ENCODE results near the gene GAB4. TPM values are rescaled to one million over a fixed set of nuclear protein-coding genes. Genes with fewer than 3 reads are reported as not detected.

The GAB4 gene
- total and polyA plus RNA-seq, 2 donors (not counting 3 experiments of a cell fraction or from before 2014, with no cell fraction given) = not detected

DNA sequence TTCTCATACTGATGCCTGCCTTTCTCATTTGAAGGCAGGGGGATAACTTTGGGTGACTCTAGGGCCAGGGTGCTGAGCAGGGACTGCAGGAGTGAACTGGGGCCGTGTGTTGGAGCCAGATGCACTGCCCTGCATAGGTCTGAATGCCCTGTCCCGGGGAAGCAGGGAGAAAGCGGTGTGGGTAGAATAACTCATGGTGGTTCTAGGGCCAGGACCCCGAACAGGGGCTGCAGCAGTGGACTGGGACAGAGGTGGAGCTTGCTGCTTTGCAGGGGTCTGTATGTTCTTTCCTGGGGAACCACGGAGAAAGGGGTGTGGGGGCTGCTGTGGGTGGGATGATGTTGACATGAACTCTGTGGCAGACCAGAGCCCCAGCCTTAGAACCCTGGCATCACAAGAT, 52.9 kb downstream of the GAB4 start:
- Histone ChIP-seq H4K20me1 (replicated peaks; ENCODE audit: control insufficient read depth, extremely low read depth, insufficient read depth, low read length) (no peaks in the 10 kb centered on the region), H3K36me3 (ENCODE audit: control insufficient read depth in 2 of 2, extremely low read depth in 1 of 2, insufficient read depth in 2 of 2, low read length in 2 of 2) (no peaks in the 10 kb centered on the region), H3K79me2 (ENCODE audit: control insufficient read depth, insufficient read depth, low read length) (no peaks in the 10 kb centered on the region), H3K27me3 (ENCODE audit: control insufficient read depth in 2 of 2, insufficient read depth in 2 of 2, low read length in 2 of 2) (no peaks in the 10 kb centered on the region), H3K9me1 (replicated peaks; ENCODE audit: control insufficient read depth, extremely low read depth, insufficient read depth, low read length) (no peaks in the 10 kb centered on the region), H3K9ac (replicated peaks; ENCODE audit: extremely low read depth, insufficient read depth, low read length) (no peak overlapping the region), H3K4me3 (replicated peaks in 1 of 3; ENCODE audit: insufficient read depth in 1 of 3, low read depth in 1 of 3, low read length in 3 of 3) (no peak overlapping the region), H3K4me1 (ENCODE audit: control insufficient read depth, extremely low read depth, insufficient read depth, low read length) (no peaks in the 10 kb centered on the region), H3K4me2 (ENCODE audit: insufficient read depth, low read length) (no peak overlapping the region), H3K27ac (ENCODE audit: insufficient read depth, low read depth, low read length) (no peak overlapping the region), H2AFZ (ENCODE audit: low read depth, low read length) (no peak overlapping the region), H3K9me3 (replicated peaks; ENCODE audit: control insufficient read depth, insufficient read depth, low read length) (no peaks in the 10 kb centered on the region)
- ChIA-PET POLR2A (no interaction called here), CTCF (interaction anchor here (1.4 kb wide), 1 partner anchor 103 kb away, joined by 3 read pairs; no protein-coding TSS in a partner anchor)
- FAIRE-seq (no peak), DNase-seq (ENCODE audit: low read depth, low spot score) (no peak)
- no TSS peak for BruUV-seq (replicated peaks)
- dilution Hi-C loops (cut with MboI; ENCODE audit: extremely low pct_ligation_motif_present, low sequenced_read_pairs) = no loop called here
- intact Hi-C loops (cut with micrococcal nuclease) = no loop called here
- no peak for TF ChIP-seq JUN (IDR thresholded peaks at IDR 0.05; ENCODE audit: borderline replicate concordance, insufficient read depth, insufficient read length, low read depth)
- no peak for TF ChIP-seq POLR2AphosphoS5 (IDR thresholded peaks at IDR 0.05; ENCODE audit: insufficient read depth, low read depth, low read length)
- TF ChIP-seq FOS (IDR thresholded peaks at IDR 0.05; ENCODE audit: borderline replicate concordance, insufficient read depth, low read length) = no peak
- TF ChIP-seq GATA2 (IDR thresholded peaks at IDR 0.05; ENCODE audit: insufficient read depth, insufficient read length, low read depth, low read length) = no peak

DNA sequence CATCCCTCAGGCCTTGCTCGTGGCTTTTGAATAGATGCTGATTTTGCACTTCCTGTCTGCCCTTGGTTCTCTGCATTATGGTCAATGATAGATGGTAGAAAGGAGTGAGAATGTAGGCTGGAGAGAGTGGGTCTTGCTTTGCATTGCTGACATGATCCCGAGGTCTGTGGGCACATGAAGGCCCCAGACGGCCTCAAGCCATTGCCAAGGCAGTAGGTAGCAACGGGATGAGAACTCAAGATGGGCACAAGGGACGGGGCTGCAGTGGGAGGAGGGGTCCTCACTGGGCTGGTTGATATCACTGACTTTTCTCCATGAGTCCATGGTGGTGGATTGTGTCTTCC, 54.0 kb downstream of the GAB4 start:
- no TSS peak for BruUV-seq (replicated peaks)
- no peak for FAIRE-seq
- no peak overlapping the region for H3K27ac ChIP-seq (ENCODE audit: insufficient read depth, low read depth, low read length)

More for the DNA sequence above, 54.0 kb downstream of the GAB4 start:
- Histone ChIP-seq H3K9me1 (replicated peaks; ENCODE audit: control insufficient read depth, extremely low read depth, insufficient read depth, low read length) (no peaks in the 10 kb centered on the region), H3K9ac (replicated peaks; ENCODE audit: extremely low read depth, insufficient read depth, low read length) (no peak overlapping the region), H3K4me1 (ENCODE audit: control insufficient read depth, extremely low read depth, insufficient read depth, low read length) (no peaks in the 10 kb centered on the region), H3K36me3 (ENCODE audit: control insufficient read depth in 2 of 2, extremely low read depth in 1 of 2, insufficient read depth in 2 of 2, low read length in 2 of 2) (no peaks in the 10 kb centered on the region), H3K27me3 (ENCODE audit: control insufficient read depth in 2 of 2, insufficient read depth in 2 of 2, low read length in 2 of 2) (no peaks in the 10 kb centered on the region), H3K4me2 (ENCODE audit: insufficient read depth, low read length) (no peak overlapping the region), H4K20me1 (replicated peaks; ENCODE audit: control insufficient read depth, extremely low read depth, insufficient read depth, low read length) (no peaks in the 10 kb centered on the region), H3K9me3 (replicated peaks; ENCODE audit: control insufficient read depth, insufficient read depth, low read length) (no peaks in the 10 kb centered on the region), H3K4me3 (replicated peaks in 1 of 3; ENCODE audit: insufficient read depth in 1 of 3, low read depth in 1 of 3, low read length in 3 of 3) (no peak overlapping the region), H2AFZ (ENCODE audit: low read depth, low read length) (no peak overlapping the region), H3K79me2 (ENCODE audit: control insufficient read depth, insufficient read depth, low read length) (no peaks in the 10 kb centered on the region)
- TF ChIP-seq, protein P1, sequence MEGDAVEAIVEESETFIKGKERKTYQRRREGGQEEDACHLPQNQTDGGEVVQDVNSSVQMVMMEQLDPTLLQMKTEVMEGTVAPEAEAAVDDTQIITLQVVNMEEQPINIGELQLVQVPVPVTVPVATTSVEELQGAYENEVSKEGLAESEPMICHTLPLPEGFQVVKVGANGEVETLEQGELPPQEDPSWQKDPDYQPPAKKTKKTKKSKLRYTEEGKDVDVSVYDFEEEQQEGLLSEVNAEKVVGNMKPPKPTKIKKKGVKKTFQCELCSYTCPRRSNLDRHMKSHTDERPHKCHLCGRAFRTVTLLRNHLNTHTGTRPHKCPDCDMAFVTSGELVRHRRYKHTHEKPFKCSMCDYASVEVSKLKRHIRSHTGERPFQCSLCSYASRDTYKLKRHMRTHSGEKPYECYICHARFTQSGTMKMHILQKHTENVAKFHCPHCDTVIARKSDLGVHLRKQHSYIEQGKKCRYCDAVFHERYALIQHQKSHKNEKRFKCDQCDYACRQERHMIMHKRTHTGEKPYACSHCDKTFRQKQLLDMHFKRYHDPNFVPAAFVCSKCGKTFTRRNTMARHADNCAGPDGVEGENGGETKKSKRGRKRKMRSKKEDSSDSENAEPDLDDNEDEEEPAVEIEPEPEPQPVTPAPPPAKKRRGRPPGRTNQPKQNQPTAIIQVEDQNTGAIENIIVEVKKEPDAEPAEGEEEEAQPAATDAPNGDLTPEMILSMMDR (IDR thresholded peaks at IDR 0.05; ENCODE audit: extremely low read depth in 1 of 2, insufficient read depth in 1 of 2, low read depth in 1 of 2, low read length in 2 of 2) = no peak
- no peak for TF ChIP-seq JUN (IDR thresholded peaks at IDR 0.05; ENCODE audit: borderline replicate concordance, insufficient read depth, insufficient read length, low read depth)
- TF ChIP-seq FOS (IDR thresholded peaks at IDR 0.05; ENCODE audit: borderline replicate concordance, insufficient read depth, low read length) = no peak
- TF ChIP-seq POLR2AphosphoS5 (IDR thresholded peaks at IDR 0.05; ENCODE audit: insufficient read depth, low read depth, low read length) = no peak
- TF ChIP-seq, protein P2, sequence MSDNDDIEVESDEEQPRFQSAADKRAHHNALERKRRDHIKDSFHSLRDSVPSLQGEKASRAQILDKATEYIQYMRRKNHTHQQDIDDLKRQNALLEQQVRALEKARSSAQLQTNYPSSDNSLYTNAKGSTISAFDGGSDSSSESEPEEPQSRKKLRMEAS (IDR thresholded peaks at IDR 0.05; ENCODE audit: insufficient read depth, insufficient read length) = no peak
- no peak for TF ChIP-seq GATA2 (IDR thresholded peaks at IDR 0.05; ENCODE audit: insufficient read depth, insufficient read length, low read depth, low read length)
- no peak for DNase-seq (ENCODE audit: low read depth, low spot score)
- dilution Hi-C loops (cut with MboI; ENCODE audit: extremely low pct_ligation_motif_present, low sequenced_read_pairs) (no loop called here), intact Hi-C loops (cut with micrococcal nuclease) (no loop called here)
- ChIA-PET POLR2A (no interaction called here), CTCF (no interaction called here)
